ENCODE data around the gene CHAC1. TPM values are rescaled to one million over a fixed set of nuclear protein-coding genes. Genes with fewer than 3 reads are reported as not detected.
"Not testable (repeated sequence)": the region's sequence is repeated elsewhere in the genome, so short reads cannot be mapped to it uniquely, and the experiment has no call there.

The CHAC1 gene
- polyA plus RNA-seq, 3 donors from 2014 or later = 0.77 TPM; not detected in 2

DNA sequence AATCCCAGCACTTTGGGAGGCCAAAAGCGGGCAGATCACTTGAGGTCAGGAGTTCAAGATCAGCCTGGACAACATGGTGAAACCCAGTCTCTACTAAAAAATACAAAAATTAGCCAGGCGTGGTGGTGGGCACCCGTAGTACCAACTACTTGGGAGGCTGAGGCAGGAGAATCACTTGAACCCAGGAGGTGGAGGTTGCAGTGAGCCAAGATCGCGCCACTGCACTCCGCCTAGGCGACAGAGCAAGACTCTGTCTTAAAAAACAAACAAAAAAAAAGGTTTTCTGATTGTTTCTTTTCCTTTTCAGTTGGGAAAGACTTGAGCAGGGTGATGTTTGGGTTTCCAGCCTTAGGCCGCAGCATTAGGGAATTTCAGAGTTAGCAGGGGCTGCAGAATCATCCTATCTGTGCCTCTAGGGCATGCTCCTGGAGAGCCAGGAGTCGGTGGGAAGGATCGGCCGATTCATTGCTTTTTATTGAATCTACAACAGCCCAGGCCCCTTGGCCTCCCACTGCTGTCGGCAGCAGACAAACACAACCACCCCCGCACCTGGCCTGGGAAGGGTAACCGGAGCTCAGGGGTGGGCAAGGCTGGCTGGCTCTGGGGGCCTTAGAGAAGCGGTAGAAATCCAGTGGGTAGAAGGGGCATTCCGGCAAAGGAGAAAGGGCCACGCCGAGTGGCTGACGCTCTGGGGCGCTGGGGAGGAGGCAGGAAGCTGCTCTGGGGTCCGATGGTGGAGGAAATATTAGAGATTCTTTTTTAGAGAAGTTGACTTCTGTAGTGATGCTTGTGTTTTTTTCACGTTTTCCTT lies 6.3 kb downstream of the CHAC1 start:
- Mint-ChIP-seq H3K4me3 (no peak overlapping the region), H3K36me3 (peaks cover 0 to 4% (median 0%) of the 10 kb centered on the region in 3 donors), H3K27ac (no peak overlapping the region), H3K9me3 (no peaks in the 10 kb centered on the region), H3K4me1 (peaks cover 0 to under 1% of the 10 kb centered on the region in 2 donors), H3K27me3 (ENCODE audit: low read depth in 3 of 3) (peaks cover 0 to 10% (median 3%) of the 10 kb centered on the region in 3 donors)
- no peak for DNase-seq

DNA sequence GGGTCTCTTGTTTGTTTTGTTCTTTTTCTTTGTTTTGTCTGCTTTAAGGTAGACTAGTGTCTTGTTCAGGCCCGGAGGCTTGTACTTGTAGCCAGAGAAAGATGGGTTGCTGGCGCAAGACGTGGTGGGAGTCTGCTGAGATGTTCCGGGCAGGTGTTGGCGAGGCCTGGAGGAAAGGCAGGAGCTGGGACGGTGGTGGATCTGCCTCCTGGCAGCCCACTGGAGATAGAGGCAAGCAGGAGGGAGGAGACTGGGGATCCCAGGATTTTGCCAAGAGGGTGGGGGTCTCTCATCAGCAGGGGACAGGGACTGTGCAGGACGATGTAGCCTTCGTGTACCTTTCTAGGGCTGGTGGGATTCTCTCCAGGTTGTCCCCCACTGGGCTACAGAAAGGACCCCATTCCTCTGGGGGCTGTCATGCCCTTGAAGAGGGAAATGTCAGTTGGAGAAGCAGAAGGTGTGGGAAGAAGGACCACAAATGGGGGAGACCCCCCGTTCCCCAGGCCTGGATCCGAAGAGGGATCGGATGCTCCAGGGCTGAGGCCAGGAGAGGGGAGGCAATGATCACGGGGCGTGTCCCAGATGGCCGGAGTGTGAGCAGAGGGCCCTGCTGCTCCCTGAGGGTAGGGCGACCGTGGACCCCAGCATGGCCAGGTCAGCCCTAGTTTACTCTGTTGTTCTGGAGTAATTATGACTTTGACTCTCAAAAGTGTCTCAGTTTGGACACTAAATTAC lies 7.0 kb downstream of the CHAC1 start:
- H3K4me3 Mint-ChIP-seq = no peak overlapping the region
- no peak for DNase-seq
- peak overlapping the region in 1 of 6 donors; percentile 51 for H3K27ac Mint-ChIP-seq
- H3K27me3 Mint-ChIP-seq (ENCODE audit: low read depth in 3 of 3) = peaks cover 2 to 12% (median 3%) of the 10 kb centered on the region in 3 donors
- H3K4me1 Mint-ChIP-seq = no peaks in the 10 kb centered on the region
- peaks cover 0 to 4% (median 0%) of the 10 kb centered on the region in 3 donors for H3K36me3 Mint-ChIP-seq
- H3K9me3 Mint-ChIP-seq = no peaks in the 10 kb centered on the region

DNA sequence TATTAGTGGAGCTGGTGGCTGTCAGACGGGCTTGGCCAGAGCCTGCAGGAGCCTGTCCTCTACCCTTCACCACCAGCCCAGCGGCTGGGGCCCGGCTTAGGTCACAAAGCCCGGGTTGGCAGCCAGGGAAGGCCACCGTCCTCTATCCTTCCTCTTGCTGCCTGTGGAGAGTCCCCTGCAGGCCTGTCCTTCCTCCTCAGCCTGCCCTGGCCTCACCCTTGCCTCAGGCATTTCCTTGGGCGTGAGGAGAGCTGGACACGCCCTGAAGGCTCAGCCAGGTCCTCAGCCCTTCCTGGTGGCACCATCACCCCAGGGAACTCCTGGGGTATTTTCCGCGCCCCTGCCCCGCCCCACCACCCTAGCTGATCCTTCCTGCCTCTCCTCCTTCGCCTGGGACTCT lies 7.7 kb downstream of the CHAC1 start:
- peaks cover 0 to 4% (median 0%) of the 10 kb centered on the region in 3 donors for H3K36me3 Mint-ChIP-seq
- no peaks in the 10 kb centered on the region for H3K9me3 Mint-ChIP-seq
- no peak overlapping the region for H3K27ac Mint-ChIP-seq
- H3K27me3 Mint-ChIP-seq (ENCODE audit: low read depth in 3 of 3) = peaks cover 2 to 9% (median 3%) of the 10 kb centered on the region in 3 donors
- no peak overlapping the region for H3K4me3 Mint-ChIP-seq
- no peaks in the 10 kb centered on the region for H3K4me1 Mint-ChIP-seq
- no peak for DNase-seq

DNA sequence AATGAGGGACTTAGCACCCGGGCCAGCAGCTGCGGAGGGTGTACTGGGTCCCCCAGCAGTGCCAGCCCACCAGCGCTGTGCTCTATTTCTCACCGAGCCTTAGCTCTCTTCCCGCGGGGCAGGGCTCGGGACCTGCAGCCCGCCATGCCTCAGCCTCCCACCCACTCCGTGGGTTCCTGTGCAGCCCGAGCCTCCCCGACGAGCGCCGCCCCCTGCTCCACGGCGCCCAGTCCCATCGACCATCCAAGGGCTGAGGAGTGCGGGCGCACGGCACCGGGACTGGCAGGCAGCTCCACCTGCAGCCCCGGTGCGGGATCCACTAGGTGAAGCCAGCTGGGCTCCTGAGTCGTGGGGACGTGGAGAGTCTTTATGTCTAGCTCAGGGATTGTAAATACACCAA lies 8.5 kb downstream of the CHAC1 start:
- H3K27ac Mint-ChIP-seq; H3K4me3 Mint-ChIP-seq; H3K9me3 Mint-ChIP-seq; H3K36me3 Mint-ChIP-seq; H3K27me3 Mint-ChIP-seq (ENCODE audit: low read depth in 3 of 3); H3K4me1 Mint-ChIP-seq; DNase-seq: not testable (repeated sequence)

DNA sequence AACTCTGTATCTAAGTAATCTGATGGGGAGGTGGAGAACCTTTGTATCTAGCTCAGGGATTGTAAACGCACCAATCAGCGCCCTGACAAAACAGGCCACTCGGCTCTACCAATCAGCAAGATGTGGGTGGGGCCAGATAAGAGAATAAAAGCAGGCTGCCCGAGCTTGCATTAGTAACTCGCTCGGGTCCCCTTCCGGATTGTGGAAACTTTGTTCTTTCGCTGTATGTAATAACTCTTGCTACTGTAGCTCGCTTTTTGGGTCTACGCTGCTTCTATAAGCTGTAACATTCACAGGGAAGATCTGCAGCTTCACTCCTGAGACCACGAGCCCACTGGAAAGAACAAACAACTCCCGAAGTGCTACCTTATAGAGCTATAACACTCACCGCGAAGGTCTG lies 9.0 kb downstream of the CHAC1 start:
- H3K4me1 Mint-ChIP-seq; H3K27me3 Mint-ChIP-seq (ENCODE audit: low read depth in 3 of 3); H3K36me3 Mint-ChIP-seq; H3K4me3 Mint-ChIP-seq; H3K9me3 Mint-ChIP-seq; H3K27ac Mint-ChIP-seq; DNase-seq: not testable (repeated sequence)

DNA sequence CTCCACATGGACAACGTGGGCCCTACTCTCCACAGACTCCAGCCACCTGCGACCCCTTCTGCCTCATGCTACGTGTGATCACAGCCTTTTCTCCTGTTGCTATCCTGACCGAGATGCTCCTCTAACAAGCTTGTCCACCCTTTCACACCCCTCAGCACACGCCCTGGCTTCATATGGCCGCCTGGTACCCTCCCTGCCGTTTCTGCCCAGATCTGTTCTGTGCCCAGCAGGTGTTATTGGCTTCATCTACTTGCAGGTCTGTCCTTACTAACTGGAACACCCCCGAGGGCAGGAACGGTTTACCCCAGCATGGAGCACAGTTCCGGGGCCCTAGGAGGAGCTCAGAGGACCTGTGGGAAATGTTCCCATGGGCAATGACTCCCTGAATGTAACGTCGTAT lies 9.9 kb downstream of the CHAC1 start:
- H3K27me3 Mint-ChIP-seq (ENCODE audit: low read depth in 3 of 3) = peaks cover 2 to 9% (median 3%) of the 10 kb centered on the region in 3 donors
- no peak overlapping the region for H3K4me3 Mint-ChIP-seq
- H3K27ac Mint-ChIP-seq = peak overlapping the region in 1 of 6 donors; percentile 2
- no peak for DNase-seq
- H3K4me1 Mint-ChIP-seq = no peaks in the 10 kb centered on the region
- H3K9me3 Mint-ChIP-seq = no peaks in the 10 kb centered on the region
- no peaks in the 10 kb centered on the region for H3K36me3 Mint-ChIP-seq

DNA sequence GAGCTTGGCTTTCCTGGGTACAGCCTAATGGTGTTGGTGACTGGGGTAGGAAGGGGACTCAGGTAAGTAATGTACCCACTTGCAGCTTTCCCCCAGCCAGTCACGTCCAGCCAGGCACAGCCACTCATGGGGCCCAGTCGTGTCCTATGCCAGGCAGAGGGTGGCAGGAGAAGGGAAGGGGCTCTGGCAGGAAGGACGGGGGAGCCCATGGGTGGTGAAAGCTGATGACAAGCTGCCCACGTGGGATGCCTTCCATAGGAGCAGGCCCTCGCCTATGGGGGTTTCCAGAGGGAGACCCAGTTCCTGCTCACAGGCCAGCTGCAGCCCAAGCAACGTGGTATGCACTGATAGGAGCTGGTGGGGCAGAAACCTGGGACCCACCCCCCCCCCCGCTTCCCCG lies 10.7 kb downstream of the CHAC1 start:
- Mint-ChIP-seq H3K36me3 (no peaks in the 10 kb centered on the region), H3K9me3 (no peaks in the 10 kb centered on the region), H3K27ac (no peak overlapping the region), H3K4me3 (no peak overlapping the region), H3K27me3 (ENCODE audit: low read depth in 3 of 3) (peaks cover 2 to 6% (median 3%) of the 10 kb centered on the region in 3 donors), H3K4me1 (no peaks in the 10 kb centered on the region)
- no peak for DNase-seq

DNA sequence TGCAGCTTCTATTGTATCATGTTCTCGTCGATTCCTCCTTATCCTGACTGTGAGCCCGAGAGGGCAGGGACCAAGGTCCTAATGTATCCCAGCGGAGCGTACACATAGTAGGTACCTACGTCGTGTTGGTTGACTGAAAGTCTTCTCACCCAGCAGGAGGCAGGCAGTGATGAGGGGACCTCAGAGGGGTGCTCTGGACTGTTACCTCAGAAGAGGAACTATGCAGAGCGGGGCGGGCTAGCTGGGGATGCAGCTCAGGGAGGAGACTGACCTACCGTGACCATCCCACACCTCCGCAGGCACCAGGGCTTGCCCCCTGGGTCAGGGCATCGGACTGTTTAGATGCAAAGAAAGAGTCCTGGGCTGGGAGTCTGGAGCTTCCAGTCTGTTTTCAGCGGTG lies 11.4 kb downstream of the CHAC1 start:
- Mint-ChIP-seq H3K27me3 (ENCODE audit: low read depth in 3 of 3) (peaks cover 1 to 6% (median 2%) of the 10 kb centered on the region in 3 donors), H3K27ac (no peak overlapping the region), H3K36me3 (no peaks in the 10 kb centered on the region), H3K4me1 (no peaks in the 10 kb centered on the region), H3K9me3 (no peaks in the 10 kb centered on the region), H3K4me3 (no peak overlapping the region)
- DNase-seq = no peak

DNA sequence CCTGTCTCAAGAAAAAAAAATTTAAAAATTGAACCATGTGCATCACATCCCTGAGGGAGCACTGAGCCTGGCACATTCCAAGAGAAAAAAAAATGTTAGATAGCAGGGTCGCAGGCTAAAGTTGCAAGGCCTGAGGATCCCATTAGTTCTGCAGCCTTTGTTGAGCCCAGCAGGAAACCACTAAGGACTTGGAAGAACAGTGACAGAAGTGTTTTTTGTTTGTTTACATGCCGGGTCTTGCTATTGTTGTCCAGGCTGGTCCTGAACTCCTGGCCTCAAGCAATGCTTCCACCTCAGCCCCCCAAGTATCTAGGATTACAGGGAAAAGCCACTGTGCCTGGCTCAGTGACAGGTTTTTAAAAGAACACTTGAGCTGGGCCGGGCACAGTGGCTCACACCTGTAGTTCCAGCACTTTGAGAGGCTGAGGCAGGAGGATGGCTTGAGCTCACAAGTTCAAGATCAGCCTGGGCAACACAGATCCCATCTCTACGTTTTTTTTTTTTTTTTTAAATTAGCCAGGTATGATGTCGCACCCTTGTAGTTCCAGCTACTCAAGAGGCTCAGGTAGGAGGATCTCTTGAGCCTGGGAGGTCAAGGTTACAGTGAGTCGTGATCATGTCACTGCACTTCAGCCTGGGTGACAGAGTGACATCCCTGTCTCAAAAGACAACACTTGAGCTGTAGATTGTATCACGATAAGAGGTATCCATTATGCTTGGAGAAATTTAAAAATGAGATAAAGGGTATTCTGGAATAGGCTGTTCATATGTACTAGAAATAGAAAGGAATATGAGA lies 15.2 kb downstream of the CHAC1 start:
- Mint-ChIP-seq H3K9me3 (no peaks in the 10 kb centered on the region), H3K36me3 (no peaks in the 10 kb centered on the region)

DNA sequence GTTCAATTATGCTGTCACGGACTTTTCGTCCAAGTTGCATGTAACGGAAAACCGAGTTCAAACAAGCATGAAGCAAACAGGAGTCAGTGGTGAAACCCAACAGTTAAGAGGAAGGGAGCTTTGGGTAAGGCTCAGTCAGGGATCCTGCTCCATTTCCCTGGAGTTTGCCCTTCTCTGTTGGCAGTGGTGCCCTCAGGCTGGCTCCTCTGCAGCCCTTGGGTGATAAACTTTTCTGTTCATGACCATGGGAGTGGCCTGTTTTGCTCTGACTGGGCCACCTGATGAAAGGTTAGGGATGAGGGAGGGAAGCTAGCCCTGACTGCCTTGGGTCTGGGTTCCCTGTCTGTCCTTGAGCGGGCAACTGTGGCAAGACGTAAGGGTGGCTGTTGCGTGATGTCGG lies 16.1 kb downstream of the CHAC1 start:
- H3K9me3 Mint-ChIP-seq = no peaks in the 10 kb centered on the region
- no peaks in the 10 kb centered on the region for H3K36me3 Mint-ChIP-seq
- H3K27ac Mint-ChIP-seq = no peak overlapping the region

More for the DNA sequence above, 15.2 kb downstream of the CHAC1 start:
- Mint-ChIP-seq H3K27ac (no peak overlapping the region), H3K27me3 (ENCODE audit: low read depth in 3 of 3) (peaks cover 2 to 3% (median 2%) of the 10 kb centered on the region in 3 donors), H3K4me1 (no peaks in the 10 kb centered on the region), H3K4me3 (no peak overlapping the region)
- DNase-seq = no peak

DNA sequence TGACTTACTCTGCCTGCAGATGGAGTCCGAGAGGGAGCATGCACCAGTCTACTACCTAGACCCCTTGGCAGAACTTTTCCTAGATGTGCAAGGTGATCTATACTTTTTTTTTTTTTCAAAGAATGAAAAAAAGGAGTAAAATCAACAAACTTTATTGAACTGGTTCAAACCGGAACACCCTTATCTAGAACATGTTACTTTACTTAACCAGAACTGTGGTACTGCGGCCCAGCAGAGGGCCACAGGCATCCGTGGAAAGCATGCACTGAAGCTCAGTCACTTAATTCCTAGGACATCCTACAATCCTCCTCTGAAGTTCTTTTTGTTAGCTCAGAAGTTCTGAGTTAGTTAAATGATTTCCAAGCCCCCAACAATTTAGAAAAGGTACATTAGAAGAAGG lies 21.6 kb downstream of the CHAC1 start:
- Mint-ChIP-seq H3K27me3 (ENCODE audit: low read depth in 3 of 3) (peaks cover 0 to 3% (median 1%) of the 10 kb centered on the region in 3 donors), H3K4me3 (no peak overlapping the region), H3K36me3 (peaks cover 5 to 27% (median 24%) of the 10 kb centered on the region in 3 donors), H3K4me1 (no peaks in the 10 kb centered on the region), H3K27ac (no peak overlapping the region), H3K9me3 (peaks cover 0 to 2% (median 0%) of the 10 kb centered on the region in 6 donors)
- DNase-seq = no peak

More for the DNA sequence above, 16.1 kb downstream of the CHAC1 start:
- no peak overlapping the region for H3K4me3 Mint-ChIP-seq
- peaks cover 2 to 4% (median 2%) of the 10 kb centered on the region in 3 donors for H3K27me3 Mint-ChIP-seq (ENCODE audit: low read depth in 3 of 3)
- no peaks in the 10 kb centered on the region for H3K4me1 Mint-ChIP-seq
- no peak for DNase-seq

DNA sequence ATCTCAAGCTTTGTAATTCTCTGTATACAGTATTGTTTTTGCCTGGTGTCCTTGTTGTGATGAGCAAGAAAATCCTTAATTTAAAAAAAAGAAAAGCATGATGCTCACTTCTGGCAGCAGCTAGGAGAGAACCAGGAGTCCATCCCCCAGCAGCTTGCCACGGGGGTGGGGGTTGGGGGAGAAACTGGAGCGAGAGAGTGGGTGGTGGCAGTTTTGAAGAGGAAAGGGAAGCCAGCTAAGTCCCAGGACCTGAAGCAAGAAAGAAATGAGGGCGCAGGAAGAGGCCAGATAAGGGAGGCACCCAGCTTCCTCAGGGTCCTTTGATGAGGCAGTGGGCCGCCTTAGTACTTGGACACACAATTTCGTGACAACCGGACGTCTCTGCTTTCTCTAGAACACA lies 23.5 kb downstream of the CHAC1 start:
- H3K36me3 Mint-ChIP-seq = peaks cover 22 to 44% (median 42%) of the 10 kb centered on the region in 3 donors
- H3K27ac Mint-ChIP-seq = no peak overlapping the region

DNA sequence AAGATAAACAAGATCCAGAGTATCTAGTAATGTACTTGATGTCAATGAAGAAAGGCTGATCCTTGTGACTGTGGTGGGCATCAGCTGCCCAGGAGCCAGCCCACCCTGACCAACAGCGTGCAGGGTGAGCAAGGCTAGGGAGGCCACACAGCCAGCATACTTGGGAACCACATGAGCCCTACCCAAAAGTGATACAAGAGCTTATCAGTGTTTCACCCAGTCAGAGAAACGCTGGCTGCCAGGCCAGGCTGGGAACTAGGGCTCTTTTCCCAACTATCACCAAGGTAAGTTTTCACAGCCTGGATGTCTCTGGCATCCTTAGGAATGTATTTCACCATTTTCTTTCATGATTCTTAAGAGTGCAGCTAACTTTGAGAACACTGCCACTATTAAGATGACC lies 24.9 kb downstream of the CHAC1 start:
- no peak for DNase-seq
- Mint-ChIP-seq H3K4me1 (no peaks in the 10 kb centered on the region), H3K36me3 (peaks cover 27 to 57% (median 49%) of the 10 kb centered on the region in 3 donors), H3K4me3 (no peak overlapping the region), H3K27ac (no peak overlapping the region), H3K27me3 (ENCODE audit: low read depth in 3 of 3) (peaks cover 0 to 4% (median 3%) of the 10 kb centered on the region in 3 donors), H3K9me3 (peaks cover 0 to 2% (median 0%) of the 10 kb centered on the region in 6 donors)

More for the DNA sequence above, 23.5 kb downstream of the CHAC1 start:
- Mint-ChIP-seq H3K4me3 (no peak overlapping the region), H3K4me1 (no peaks in the 10 kb centered on the region), H3K9me3 (peaks cover 0 to 2% (median 0%) of the 10 kb centered on the region in 6 donors), H3K27me3 (ENCODE audit: low read depth in 3 of 3) (peaks cover 0 to 4% (median 2%) of the 10 kb centered on the region in 3 donors)
- no peak for DNase-seq
